Astrocyte (in vitro differentiated cells and primary cell): ENCODE measurements around the gene ULBP1.

Source experiments
- CTCF ChIP-seq: IDR thresholded peaks from 2 replicates; pipeline ENCODE4 v1.5.1; 2011; ENCODE audit warnings: low read depth, mild to moderate bottlenecking, inconsistent platforms, low read length, moderate library complexity; ENCODE audit not compliant: insufficient read depth
- EZH2 ChIP-seq: IDR thresholded peaks from 2 replicates; pipeline ENCODE4 v1.6.1; 2012; ENCODE audit warnings: mild to moderate bottlenecking, low read length, inconsistent platforms; ENCODE audit not compliant: insufficient read depth

GRCh38 chr6:149919834-149920225, 43.9 kb upstream of the ULBP1 start:
- TF ChIP-seq CTCF (no peak), EZH2 (no peak)
